Measurements from ENCODE around the gene SGCB.
"Not testable (repeated sequence)": the region's sequence is repeated elsewhere in the genome, so short reads cannot be mapped to it uniquely, and the experiment has no call there.

SGCB gene

GRCh38 chr4:52038103-52038912 lies at the start of gene SGCB:
Gene SGCB, minus strand, starts transcription at chr4:52038299. Its CDS starts 40 bp downstream, at chr4:52038259.
- DNase-seq (ENCODE audit: insufficient read length, low spot score) (peak; percentile 43), FAIRE-seq (no peak)
- TF ChIP-seq CTCF (IDR thresholded peaks at IDR 0.05; ENCODE audit: insufficient read depth, missing control alignments): no peak

GRCh38 chr4:52086425-52086824 lies 48.3 kb upstream of the SGCB start:
- not testable (repeated sequence) for DNase-seq (ENCODE audit: insufficient read length, low spot score); FAIRE-seq

- no peak for TF ChIP-seq CTCF (IDR thresholded peaks at IDR 0.05; ENCODE audit: insufficient read depth, missing control alignments)
- DNase-seq (ENCODE audit: insufficient read length, low spot score) (no peak), FAIRE-seq (no peak)
Measured at GRCh38 chr4:52081216-52081615, 43.1 kb upstream of the SGCB start.

GRCh38 chr4:52079659-52080058 lies 41.6 kb upstream of the SGCB start:
- no peak for FAIRE-seq
- DNase-seq (ENCODE audit: insufficient read length, low spot score): no peak
- TF ChIP-seq CTCF (IDR thresholded peaks at IDR 0.05; ENCODE audit: insufficient read depth, missing control alignments): no peak

GRCh38 chr4:52076731-52077130 lies 38.6 kb upstream of the SGCB start:
- DNase-seq (ENCODE audit: insufficient read length, low spot score): no peak
- FAIRE-seq: no peak
- no peak for TF ChIP-seq CTCF (IDR thresholded peaks at IDR 0.05; ENCODE audit: insufficient read depth, missing control alignments)

- FAIRE-seq (no peak), DNase-seq (ENCODE audit: insufficient read length, low spot score) (no peak)
- TF ChIP-seq CTCF (IDR thresholded peaks at IDR 0.05; ENCODE audit: insufficient read depth, missing control alignments): no peak
Measured at GRCh38 chr4:52071791-52072546, 33.9 kb upstream of the SGCB start.

- no peak for TF ChIP-seq CTCF (IDR thresholded peaks at IDR 0.05; ENCODE audit: insufficient read depth, missing control alignments)
- DNase-seq (ENCODE audit: insufficient read length, low spot score) (no peak), FAIRE-seq (no peak)
Measured at GRCh38 chr4:52069571-52069970, 31.5 kb upstream of the SGCB start.

Data from D721Med (cell line).